ENCODE measurements around the gene CSF3R. TPM values are rescaled to one million over a fixed set of nuclear protein-coding genes. Genes with fewer than 3 reads are reported as not detected.

The CSF3R gene
- total and polyA plus RNA-seq, 12 donors: 2.1 to 24.5 (median 11.1) TPM

DNA sequence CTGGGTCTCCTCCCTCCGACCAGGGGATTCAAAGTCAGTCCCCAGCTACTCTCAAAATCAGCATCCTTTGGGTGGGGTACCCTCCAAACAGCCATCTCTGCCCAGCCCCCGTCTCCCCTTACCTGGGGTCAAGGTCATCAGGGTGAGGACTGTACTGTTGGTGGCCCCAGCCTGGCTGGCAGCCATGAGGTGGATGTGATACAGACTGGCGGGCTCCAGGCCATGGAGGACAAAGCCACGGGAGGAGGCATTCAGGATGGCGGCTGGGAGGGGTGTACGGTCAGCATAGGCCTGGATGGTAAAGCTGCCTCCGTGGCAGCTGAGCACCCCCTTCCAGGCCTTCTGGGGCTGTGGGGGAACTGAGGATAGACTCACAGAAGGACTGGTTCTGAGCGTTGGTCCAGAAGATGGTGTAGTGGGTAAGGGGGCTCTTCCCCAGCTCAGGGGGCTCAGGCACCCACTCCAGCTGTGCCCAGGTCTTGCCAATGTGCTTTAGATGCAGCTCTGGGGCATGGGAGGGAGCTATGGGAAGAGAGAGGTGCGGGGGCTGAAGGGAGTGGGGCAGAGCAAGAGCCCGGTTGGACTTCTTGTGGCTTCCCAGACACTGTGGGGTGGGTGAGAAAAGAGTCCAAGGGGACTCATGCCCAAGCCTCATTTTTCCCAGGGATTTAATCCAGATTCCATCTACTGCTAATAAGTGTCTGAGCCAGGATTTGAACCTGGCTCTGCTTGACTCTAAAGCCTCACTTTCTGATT is 14.8 kb downstream of the CSF3R start:
- TF ChIP-seq CTCF (IDR thresholded peaks at IDR 0.05) (no peak), POLR2A (IDR thresholded peaks at IDR 0.05) (no peak)
- Histone ChIP-seq H3K4me1 (replicated peaks in 1 of 2) (peaks cover 7 to 8% of the 10 kb centered on the region in 2 donors), H3K27ac (no peak overlapping the region), H3K36me3 (replicated peaks in 1 of 2) (no peaks in the 10 kb centered on the region), H3K4me3 (no peak overlapping the region), H3K27me3 (no peaks in the 10 kb centered on the region), H3K9me3 (replicated peaks in 1 of 3) (no peaks in the 10 kb centered on the region)
- intact Hi-C loops (cut with DNase I): no loop called here
- 80 to 88% (median 87%) methylated on average over 8 to 10 of the region's 10 CpGs for WGBS, 4 donors
- DNase-seq: no peak

GRCh38 chr1:36467027-36467410 is 15.7 kb downstream of the CSF3R start:
- no peak overlapping the region for H3K27ac ChIP-seq
- H3K9me3 ChIP-seq (replicated peaks in 1 of 3): no peaks in the 10 kb centered on the region
- DNase-seq: no peak
- intact Hi-C loops (cut with DNase I): no loop called here
- no peak for TF ChIP-seq CTCF (IDR thresholded peaks at IDR 0.05)
- no peak for TF ChIP-seq POLR2A (IDR thresholded peaks at IDR 0.05)
- WGBS, 4 donors: 87 to 100% (median 93%) methylated on average over 3 to 4 of the region's 4 CpGs
- H3K27me3 ChIP-seq: no peaks in the 10 kb centered on the region
- H3K4me3 ChIP-seq: no peak overlapping the region
- H3K36me3 ChIP-seq (replicated peaks in 1 of 2): peaks cover 0 to under 1% of the 10 kb centered on the region in 2 donors
- peaks cover 9 to 10% of the 10 kb centered on the region in 2 donors for H3K4me1 ChIP-seq (replicated peaks in 1 of 2)

- WGBS, 4 donors: 74 to 90% (median 83%) methylated on average over 5 to 12 of the region's 12 CpGs
- Histone ChIP-seq H3K27ac (no peak overlapping the region), H3K4me1 (replicated peaks in 1 of 2) (peaks cover 9 to 10% of the 10 kb centered on the region in 2 donors), H3K9me3 (replicated peaks in 1 of 3) (no peaks in the 10 kb centered on the region), H3K27me3 (no peaks in the 10 kb centered on the region), H3K36me3 (replicated peaks in 1 of 2) (peaks cover 0 to 5% of the 10 kb centered on the region in 2 donors), H3K4me3 (no peak overlapping the region)
- DNase-seq: no peak
- intact Hi-C loops (cut with DNase I): no loop called here
- no peak for TF ChIP-seq CTCF (IDR thresholded peaks at IDR 0.05)
- TF ChIP-seq POLR2A (IDR thresholded peaks at IDR 0.05): no peak
Measured at GRCh38 chr1:36466370-36467026, 16.2 kb downstream of the CSF3R start.

DNA sequence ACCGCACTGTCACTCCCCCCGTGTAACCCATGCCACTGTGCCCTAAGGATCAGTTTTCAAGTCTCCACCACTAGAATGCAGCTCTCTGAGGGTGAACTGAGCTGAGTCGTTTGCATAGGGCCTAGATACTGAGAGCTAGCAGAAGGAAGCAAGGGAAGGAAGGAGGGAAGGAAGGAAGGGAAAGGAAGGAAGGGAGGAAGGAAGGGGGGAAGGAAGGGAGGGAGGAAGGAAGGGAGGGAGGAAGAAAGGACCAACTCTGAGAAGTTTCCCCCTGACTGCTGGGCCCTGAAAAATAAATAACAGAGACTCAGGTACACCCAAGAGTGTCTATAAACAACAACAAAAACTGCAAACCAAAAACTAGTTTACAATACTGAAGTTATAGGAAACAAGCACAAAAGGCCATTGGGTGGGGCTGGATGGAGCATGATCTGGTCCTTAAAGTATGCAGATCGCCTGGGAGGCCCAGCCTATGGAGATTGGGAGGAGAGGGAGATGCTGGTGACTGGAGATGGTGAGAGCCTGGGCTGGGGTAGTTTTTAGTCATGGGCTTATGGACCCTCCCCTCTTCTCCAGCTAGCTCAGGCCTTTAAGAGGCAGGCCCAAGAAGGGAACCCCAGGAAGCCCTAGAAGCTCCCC is 16.9 kb downstream of the CSF3R start:
- no peak overlapping the region for H3K27ac ChIP-seq
- H3K27me3 ChIP-seq: no peaks in the 10 kb centered on the region
- no peak for DNase-seq
- peaks cover 0 to 12% of the 10 kb centered on the region in 2 donors for H3K36me3 ChIP-seq (replicated peaks in 1 of 2)
- intact Hi-C loops (cut with DNase I): no loop called here
- TF ChIP-seq POLR2A (IDR thresholded peaks at IDR 0.05) (no peak), CTCF (IDR thresholded peaks at IDR 0.05) (no peak)
- 63 to 73% (median 66%) methylated on average over 4 of the region's 4 CpGs for WGBS, 4 donors
- H3K4me1 ChIP-seq (replicated peaks in 1 of 2): peaks cover 9 to 10% of the 10 kb centered on the region in 2 donors
- H3K9me3 ChIP-seq (replicated peaks in 1 of 3): no peaks in the 10 kb centered on the region
- H3K4me3 ChIP-seq: no peak overlapping the region

Measured in adrenal gland (tissue), 12 donors.